Thyroid gland (tissue), 4 donors: ENCODE results near the gene SRRM5. TPM values are rescaled to one million over a fixed set of nuclear protein-coding genes. Genes with fewer than 3 reads are reported as not detected.

ENCODE experiments used
- DNase-seq, 2 donors: peaks; one replicate each; pipeline ENCODE4 v3.0.0-alpha.2; 2019
- H3K27ac ChIP-seq, 3 donors: fragments of 200-600 bp; sonication (generic); 1 replicate in 2 of 3; 2 replicates in 1 of 3; pipeline ENCODE4 v1.5.1; 2016 to 2019; ENCODE audit warnings: mild to moderate bottlenecking in 1 of 3, moderate library complexity in 1 of 3
- H3K27me3 ChIP-seq: fragments of 200-600 bp; sonication (generic); one replicate; pipeline ENCODE4 v1.5.1; 2019
- H3K36me3 ChIP-seq, 2 donors: fragments of 200-600 bp; sonication (generic); one replicate each; pipeline ENCODE4 v1.5.1; 2016 to 2019
- H3K4me1 ChIP-seq, 2 donors: fragments of 200-600 bp; sonication (generic); one replicate each; pipeline ENCODE4 v1.5.1; 2017 to 2019
- H3K4me3 ChIP-seq, 3 donors: fragments of 200-600 bp; sonication (generic); replicated peaks in 1 of 3; 1 replicate in 2 of 3; 2 replicates in 1 of 3; pipeline ENCODE4 v1.5.1; 2016; ENCODE audit warnings: mild to moderate bottlenecking in 1 of 3
- H3K9me3 ChIP-seq: fragments of 200-600 bp; sonication (generic); one replicate; pipeline ENCODE4 v1.5.1; 2017
- CTCF ChIP-seq, 6 experiments: fragments of 200-600 bp in 3 of 6; fragments of 450-650 bp in 3 of 6; sonication (generic) in 3 of 6; IDR thresholded peaks; one replicate each; pipeline ENCODE4 v1.5.1; 2016 to 2019; ENCODE audit warnings: antibody characterized with exemption in 6 of 6, mild to moderate bottlenecking in 2 of 6, inconsistent platforms in 1 of 6, moderate library complexity in 1 of 6
- POLR2A ChIP-seq, 2 donors: fragments of 450-650 bp; IDR thresholded peaks; one replicate each; pipeline ENCODE4 v1.6.1; 2017; ENCODE audit warnings: antibody characterized with exemption in 2 of 2, mild to moderate bottlenecking in 2 of 2, moderate library complexity in 1 of 2
- WGBS, 2 donors: methylation state at CpG; one replicate each; pipeline ENCODE4 v1.1.5; 2017; 5-methylcytosine and 5-hydroxymethylcytosine counted together
- intact Hi-C: fragments of 100-400 bp; cut with DNase I; formaldehyde crosslinking; loops from one replicate; pipeline ENCODE4 v1.15.1; 2023
- total RNA-seq, 4 donors: library from RNA; depleted of rRNA; stranded (reverse); fragments of >200 nt; gene quantifications; one replicate each; pipeline ENCODE4 v1.2.3, GENCODE V29; 2016

Gene SRRM5
- total RNA-seq, 4 donors from 2014 or later, result 0.27 to 1.5 (median 0.59) TPM; not detected in 1

- peaks cover 5 to 8% of the 10 kb centered on the region in 2 donors for H3K36me3 ChIP-seq
- intact Hi-C loops, result no loop called here
- H3K4me3 ChIP-seq, result no peak overlapping the region
- H3K9me3 ChIP-seq, result no peaks in the 10 kb centered on the region
- H3K27ac ChIP-seq, result no peak overlapping the region
- DNase-seq, result no peak
- peaks cover 10 to 11% of the 10 kb centered on the region in 2 donors for H3K4me1 ChIP-seq
- WGBS, 2 donors, result 75 to 95% methylated on average over 1 of the region's 1 CpG
- H3K27me3 ChIP-seq, result no peaks in the 10 kb centered on the region
- no peak for TF ChIP-seq POLR2A (IDR thresholded peaks at IDR 0.05)
- TF ChIP-seq CTCF (IDR thresholded peaks at IDR 0.05), result no peak
Measured at GRCh38 chr19:43616306-43616705, 4.4 kb downstream of the SRRM5 start.

GRCh38 chr19:43616954-43617353 lies 5.1 kb downstream of the SRRM5 start:
- intact Hi-C loops, result no loop called here
- Histone ChIP-seq H3K4me1 (peaks cover 10 to 11% of the 10 kb centered on the region in 2 donors), H3K9me3 (no peaks in the 10 kb centered on the region), H3K27me3 (no peaks in the 10 kb centered on the region), H3K36me3 (peaks cover 5 to 8% of the 10 kb centered on the region in 2 donors), H3K27ac (no peak overlapping the region), H3K4me3 (no peak overlapping the region)
- no peak for DNase-seq
- TF ChIP-seq POLR2A (IDR thresholded peaks at IDR 0.05) (no peak), CTCF (IDR thresholded peaks at IDR 0.05) (no peak)
- WGBS, 2 donors, result 89 to 93% methylated on average over 6 of the region's 6 CpGs

- TF ChIP-seq POLR2A (IDR thresholded peaks at IDR 0.05) (no peak), CTCF (IDR thresholded peaks at IDR 0.05) (no peak)
- intact Hi-C loops, result no loop called here
- Histone ChIP-seq H3K27me3 (no peaks in the 10 kb centered on the region), H3K4me3 (peak overlapping the region; percentile 38 to 74 (median 72)), H3K4me1 (peaks cover 10 to 11% of the 10 kb centered on the region in 2 donors), H3K27ac (peak overlapping the region; percentile 88 to 97 (median 95)), H3K9me3 (no peaks in the 10 kb centered on the region), H3K36me3 (no peaks in the 10 kb centered on the region)
- no peak for DNase-seq
- WGBS, 2 donors, result 0 to 1% methylated on average over 9 to 11 of the region's 14 CpGs
Measured at GRCh38 chr19:43618921-43619261, 7.0 kb downstream of the SRRM5 start.

- Histone ChIP-seq H3K4me1 (peaks cover 10 to 11% of the 10 kb centered on the region in 2 donors), H3K4me3 (peak within 1 kb of the TSS; percentile 38 to 74 (median 72)), H3K27ac (peak within 1 kb of the TSS; percentile 88 to 97 (median 95)), H3K9me3 (no peaks in the 10 kb centered on the region), H3K36me3 (no peaks in the 10 kb centered on the region), H3K27me3 (no peaks in the 10 kb centered on the region)
- peak in 1 of 2 donors; percentile 84 for TF ChIP-seq POLR2A (IDR thresholded peaks at IDR 0.05)
- TF ChIP-seq CTCF (IDR thresholded peaks at IDR 0.05), result no peak
- 1% methylated on average over 30 of the region's 81 CpGs; no CpG with 5 or more reads in 1 of the 2 donors for WGBS, 2 donors
- intact Hi-C loops, result no loop called here
- DNase-seq, result peak; percentile 85 to 88
Measured at GRCh38 chr19:43619262-43620060, 7.6 kb downstream of the SRRM5 start, which contains the start of gene ZNF428. ZNF428 (minus strand) TSS chr19:43619629; CDS start chr19:43614304, 5,325 bp downstream.
